ENCODE measurements around the gene IFI27L2.

- no peak for TF ChIP-seq CTCF (IDR thresholded peaks at IDR 0.05; ENCODE audit: insufficient read depth, low read length)
- TF ChIP-seq POLR2AphosphoS5 (IDR thresholded peaks at IDR 0.05; ENCODE audit: low read depth), result no peak
- TF ChIP-seq REST (IDR thresholded peaks at IDR 0.05; ENCODE audit: insufficient replicate concordance, low read depth), result no peak
- TF ChIP-seq GABPA (IDR thresholded peaks at IDR 0.05; ENCODE audit: low read depth), result no peak
Observed at GRCh38 chr14:94088516-94088915, 40.9 kb downstream of the IFI27L2 start.

Data from HL-60 (cell line).